Hindlimb muscle (tissue), 1 donor: Measurements from ENCODE around the gene SRRM4. TPM values are rescaled to one million over a fixed set of nuclear protein-coding genes. Genes with fewer than 3 reads are reported as not detected.
"Not testable (repeated sequence)": the region's sequence is repeated elsewhere in the genome, so short reads cannot be mapped to it uniquely, and the experiment has no call there.

Source experiments
- DNase-seq: peaks from one replicate; pipeline ENCODE4 v3.0.0-alpha.2; 2013
- polyA plus RNA-seq: library from polyadenylated mRNA; unstranded; fragments of 120-200 nt; gene quantifications from one replicate; pipeline ENCODE4 v1.2.1, GENCODE V29; 2013; ENCODE audit not compliant: insufficient read length

SRRM4 gene
- polyA plus RNA-seq, 1 donor = 0.31 TPM

DNA sequence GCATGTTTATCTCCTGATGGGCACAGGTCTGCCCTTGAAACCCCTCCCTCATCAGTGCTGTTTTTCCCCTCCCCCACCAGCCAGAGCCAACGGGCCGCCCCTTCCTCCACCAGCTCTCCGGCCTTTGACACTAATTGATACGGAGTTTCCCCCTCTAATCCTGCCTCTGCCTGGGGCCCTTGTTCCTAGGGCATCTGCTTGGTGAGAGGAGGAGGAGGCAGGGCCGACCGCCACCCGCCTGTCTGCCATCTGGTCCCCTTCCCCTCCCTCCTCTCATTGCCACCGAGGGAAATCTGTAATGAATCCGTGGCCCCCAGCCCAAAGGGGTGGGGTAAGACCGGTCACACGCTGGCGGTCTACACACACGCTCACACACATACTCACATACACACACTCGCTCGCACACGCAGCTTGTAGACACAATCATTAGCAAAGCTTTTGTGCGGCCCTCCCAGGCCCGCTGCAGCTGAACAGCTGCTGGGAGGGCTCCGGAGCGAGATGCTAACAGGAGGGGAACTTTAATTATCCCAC is 27.4 kb downstream of the SRRM4 start:
- peak; percentile 36 for DNase-seq

DNA sequence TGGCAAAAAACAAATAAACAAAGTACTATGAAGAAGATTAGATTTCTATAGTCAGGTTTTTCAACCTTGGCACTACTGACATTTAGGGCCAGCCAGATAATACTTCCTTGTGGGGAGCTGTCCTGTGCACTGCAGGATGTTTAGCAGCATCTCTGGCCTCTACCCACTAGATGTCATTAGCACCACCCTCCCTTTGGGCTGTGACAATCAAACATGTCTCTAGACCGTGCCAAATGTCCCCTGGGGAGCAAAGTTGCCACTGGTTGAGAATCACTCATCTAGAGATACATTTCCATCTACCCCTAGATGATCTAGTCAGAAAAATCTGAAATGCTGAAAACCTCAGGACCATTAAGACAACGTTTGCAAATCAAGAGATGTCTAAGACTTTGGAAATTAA is 29.9 kb downstream of the SRRM4 start:
- DNase-seq = no peak

DNA sequence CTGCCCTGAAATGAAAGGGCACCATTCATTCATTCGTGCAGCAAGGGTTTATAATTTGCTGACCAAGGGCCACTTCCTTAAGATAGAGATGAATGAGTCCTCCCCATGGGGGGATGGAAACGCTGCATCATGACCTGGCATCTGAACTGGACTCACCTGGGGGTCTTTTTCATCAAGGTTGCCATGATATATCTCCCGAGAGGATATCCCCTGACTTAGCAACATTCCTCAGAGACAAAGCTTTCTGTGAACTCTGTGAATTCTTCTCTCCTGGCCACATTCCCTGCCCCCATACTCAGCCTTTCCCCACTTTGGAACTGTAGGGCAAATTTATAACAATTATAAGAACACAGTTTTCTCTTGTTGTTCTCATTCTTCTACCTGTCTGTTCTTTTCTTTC is 30.8 kb downstream of the SRRM4 start:
- no peak for DNase-seq

DNA sequence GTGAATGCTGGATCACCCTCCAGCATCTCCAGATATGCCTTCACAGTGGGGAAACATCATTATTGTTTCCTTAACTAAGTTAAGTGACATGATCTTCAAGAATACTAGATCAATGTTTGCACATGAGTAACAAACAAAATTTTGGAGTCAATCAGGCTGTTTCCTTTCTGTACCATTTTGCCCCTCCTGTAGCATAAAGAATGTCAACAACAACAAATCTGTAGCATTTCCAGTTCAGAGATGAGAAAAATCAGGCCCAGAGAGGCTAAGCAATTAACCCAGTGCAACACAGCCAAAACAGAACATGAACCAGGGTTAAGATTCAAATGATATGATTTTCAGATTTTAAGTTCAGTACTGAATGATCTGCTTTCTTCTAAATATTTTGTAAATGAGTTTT is 31.7 kb downstream of the SRRM4 start:
- no peak for DNase-seq

DNA sequence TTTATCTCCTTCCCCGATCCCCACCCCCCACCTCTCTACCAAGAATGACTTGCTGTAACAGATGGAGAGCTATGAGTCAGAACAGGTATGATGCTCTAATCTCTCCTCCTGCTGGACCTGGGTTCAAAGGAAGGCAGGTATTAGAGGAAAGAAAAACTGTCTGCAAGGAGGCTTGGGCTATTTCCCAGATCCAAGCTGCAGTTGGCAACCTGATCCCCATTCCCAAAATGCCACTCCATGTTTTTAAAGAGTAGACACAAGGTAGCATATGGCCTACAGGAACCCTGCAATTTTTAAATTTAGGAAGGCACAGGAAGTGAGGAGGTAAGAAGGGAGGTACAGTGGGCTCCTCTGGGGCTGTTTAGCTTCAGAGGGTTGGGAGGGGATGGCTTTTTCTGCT is 33.0 kb downstream of the SRRM4 start:
- DNase-seq = no peak

DNA sequence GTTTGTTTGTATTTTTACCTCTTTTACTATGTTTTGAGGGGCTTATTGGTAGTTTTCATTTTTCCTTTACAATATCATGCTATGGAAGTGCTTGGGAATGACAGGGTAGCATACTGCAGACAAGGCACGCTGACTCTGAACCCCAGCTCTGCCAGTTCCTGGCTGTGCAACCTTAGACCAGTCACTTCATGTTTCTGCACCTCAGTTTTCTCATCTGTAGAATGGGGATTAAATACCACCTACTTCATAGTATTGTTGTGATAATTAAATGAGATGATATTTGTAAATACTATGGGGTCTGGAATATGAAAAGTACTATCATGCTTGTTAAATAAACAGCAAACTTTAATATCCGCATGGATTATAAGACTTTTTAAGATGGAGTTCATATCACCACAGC is 35.4 kb downstream of the SRRM4 start:
- no peak for DNase-seq

DNA sequence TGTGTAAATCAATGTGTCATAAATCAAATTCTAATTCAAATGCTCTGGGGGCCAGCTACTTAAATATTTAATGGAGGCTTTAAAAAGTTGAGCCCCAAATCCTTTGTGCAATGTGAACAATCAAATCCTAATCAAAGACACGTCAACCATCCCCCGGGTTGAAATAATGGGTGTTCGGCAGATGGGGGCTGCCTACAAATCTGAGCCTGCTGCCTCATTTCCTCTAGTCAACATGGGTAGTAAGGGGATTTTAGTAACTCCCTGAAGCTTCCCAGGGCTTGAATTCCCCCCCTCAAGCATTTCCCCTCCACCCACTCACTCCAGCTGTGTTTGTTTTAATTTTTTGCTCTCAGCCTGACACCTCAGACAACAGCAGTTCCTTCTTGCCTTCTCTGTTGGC is 37.8 kb downstream of the SRRM4 start:
- no peak for DNase-seq

DNA sequence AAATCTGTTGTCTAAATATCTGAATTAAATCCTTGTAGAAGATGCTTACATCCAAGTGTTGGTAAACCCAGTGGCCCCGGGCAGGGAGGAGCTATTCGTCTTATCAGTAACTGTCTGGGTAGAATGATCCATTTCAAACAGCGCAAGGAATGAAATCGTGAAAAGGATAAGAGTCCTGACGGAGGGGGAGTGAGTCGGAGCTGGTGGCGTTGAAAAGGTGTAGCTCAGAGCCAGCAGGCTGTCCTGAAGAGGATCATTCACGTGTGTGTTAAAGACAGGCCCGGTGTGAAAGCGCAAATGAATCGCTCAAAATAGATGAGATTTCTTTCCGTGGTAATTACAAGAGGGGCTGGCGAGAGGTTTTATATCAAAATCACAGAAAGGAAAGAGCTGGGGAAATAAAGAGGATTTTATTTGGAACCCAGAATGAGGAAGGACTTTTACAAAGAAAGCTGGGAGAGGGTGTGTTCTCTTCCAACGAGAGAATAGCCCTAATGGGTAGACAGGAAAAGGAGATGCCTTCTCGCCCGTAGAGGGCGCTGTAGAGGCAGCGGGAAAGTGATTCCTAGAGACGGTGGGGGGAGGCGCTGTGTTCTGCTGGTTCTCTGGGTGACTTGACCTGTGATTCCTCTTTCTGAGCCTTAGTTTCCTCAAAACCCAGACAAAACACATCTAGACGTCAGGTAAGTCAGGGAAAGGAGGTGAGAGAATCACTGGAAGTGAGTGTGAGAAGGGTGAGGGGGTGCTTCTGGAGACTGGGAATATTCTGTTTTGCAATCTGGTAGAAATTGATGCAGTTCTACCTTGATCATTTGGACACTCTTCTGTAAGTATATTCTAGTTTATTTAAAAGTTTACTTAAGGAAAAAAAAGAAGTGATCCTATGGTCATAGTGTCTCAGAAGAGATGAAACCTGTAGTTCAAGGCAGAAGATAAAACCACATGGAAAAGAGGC is 39.3 kb downstream of the SRRM4 start:
- no peak for DNase-seq

DNA sequence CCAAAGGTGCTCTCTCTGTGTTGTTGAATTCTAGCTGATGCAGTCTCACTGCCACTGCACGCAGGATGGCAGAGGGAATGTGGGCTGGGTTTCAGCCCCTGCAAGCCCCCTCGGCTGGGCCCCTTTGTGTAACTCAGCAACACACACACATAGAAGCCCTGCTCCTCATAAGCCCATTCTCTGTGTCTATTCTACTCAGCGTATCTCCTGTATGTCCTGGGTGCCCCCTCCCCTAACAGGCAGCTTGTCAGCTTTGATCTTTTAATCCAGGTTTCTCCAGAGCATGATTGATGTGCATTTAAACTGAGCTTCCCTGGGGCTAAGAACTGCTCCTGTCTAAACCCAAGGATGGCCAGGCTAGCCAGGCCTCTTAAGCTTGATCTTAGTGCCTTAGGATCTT is 43.0 kb downstream of the SRRM4 start:
- DNase-seq = no peak

DNA sequence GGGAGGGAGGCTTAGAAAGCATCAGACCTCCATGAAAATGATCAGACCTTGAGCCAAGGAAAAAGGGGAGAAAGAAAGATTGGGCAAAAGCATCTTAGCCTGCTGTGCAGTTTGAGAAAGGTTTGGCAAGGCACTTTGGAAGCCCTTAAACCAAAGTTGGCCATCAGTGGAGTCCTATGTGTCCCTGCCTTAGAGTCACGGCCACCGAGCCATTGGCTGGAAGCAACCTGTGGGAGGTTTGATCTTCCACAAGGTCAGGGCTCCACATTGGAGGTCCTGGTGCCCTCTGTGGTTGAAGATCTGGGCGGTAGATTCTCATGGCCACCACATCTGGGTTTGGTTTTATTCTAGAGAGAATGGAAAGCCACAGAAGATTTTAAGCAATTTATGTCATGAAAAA is 44.4 kb downstream of the SRRM4 start:
- DNase-seq = no peak

DNA sequence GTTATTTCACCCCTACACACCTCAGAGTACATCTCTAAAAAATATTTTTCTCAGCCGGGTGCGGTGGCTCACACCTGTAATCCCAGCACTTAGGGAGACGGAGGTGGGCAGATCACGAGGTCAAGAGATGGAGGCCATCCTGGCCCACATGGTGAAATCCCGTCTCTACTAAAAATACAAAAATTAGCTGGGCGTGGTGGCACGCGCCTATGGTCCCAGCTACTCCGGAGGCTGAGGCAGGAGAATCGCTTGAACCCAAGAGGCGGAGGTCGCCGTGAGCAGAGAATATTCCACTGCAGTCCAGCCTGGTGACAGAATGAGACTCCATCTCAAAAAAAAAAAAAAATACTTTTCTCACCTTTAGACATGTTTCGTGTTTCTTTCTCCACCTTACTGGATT is 52.0 kb downstream of the SRRM4 start:
- DNase-seq = not testable (repeated sequence)

DNA sequence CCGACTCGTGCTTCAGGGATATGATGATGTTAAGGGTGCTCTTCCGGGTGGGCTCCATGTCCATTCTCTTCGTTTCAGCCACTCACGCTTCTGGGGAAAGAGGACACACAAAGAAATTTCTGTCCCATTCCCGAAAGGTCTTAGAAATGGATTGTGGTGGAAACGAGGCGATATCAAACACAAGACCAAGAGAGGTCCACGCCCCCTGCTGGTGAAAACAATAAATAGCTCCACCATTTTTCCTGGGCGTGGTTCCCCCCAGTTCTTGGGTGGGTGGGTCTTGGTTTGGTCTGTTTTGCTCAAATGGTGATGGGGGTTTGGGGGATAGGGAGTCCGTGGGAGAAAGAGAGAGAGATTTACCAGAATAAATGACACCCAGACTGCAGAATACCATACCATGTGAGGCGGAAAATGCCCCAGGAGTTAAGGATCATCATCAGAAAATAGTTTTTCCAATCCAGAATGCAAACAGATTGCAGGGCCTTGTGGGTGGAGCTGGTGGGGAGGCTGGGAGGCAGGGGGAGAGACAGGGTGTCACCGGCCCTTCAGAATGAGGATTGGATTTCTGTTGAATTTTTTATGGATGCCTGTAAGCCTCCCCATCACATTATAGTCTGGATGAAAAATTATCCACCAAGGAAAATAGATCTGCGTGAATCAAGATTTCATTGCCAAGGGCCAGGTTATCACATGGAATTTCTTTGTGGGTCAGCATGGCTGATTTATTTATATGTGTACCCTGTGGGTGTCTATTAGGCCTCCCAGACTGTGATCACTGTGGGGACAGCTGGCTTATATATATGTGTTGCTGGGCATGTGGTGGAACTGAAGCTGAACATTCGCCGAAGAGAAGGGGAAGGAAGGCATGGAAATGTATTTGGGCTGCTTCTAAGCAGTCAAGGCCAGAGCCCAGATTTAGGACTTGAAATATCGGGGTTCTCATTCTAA is 55.8 kb downstream of the SRRM4 start:
- DNase-seq = peak; percentile 7

DNA sequence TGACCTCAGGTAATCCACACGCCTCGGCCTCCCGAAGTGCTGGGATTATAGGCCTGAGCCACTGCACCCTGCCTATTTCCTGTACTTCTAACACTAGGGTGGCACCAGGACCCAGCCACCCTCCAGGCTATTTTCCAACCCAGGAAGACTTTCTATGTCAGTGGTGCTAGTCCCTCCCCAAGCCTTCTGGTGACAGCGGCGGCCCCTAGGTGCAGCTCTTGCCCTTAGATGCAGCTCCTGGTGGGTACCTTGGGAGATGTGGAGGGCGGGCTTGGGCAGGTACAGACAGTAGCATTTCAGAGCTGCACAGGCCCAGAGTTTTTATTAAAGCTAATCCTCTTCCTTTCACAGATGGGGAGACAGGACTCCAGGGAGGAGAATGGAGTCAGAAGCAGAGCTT is 62.8 kb downstream of the SRRM4 start:
- no peak for DNase-seq

DNA sequence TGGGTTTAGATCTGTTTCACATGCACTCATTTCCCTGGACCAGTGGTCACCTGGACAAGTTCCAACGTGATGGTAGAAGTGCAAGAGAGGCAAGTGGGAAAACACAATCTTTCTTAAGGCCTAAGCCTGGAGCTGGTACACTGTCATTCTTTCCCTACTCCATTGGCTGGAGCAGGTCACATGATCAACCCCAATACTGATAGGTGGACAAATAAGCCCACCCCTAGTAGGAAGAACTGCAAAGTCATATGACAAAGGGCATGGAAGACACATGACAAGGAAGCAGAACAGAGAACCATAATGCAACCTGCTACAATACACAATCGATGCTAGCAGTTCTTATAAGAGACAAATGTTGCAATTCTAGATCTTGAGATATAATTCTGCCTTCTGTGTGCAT is 66.3 kb downstream of the SRRM4 start:
- no peak for DNase-seq

DNA sequence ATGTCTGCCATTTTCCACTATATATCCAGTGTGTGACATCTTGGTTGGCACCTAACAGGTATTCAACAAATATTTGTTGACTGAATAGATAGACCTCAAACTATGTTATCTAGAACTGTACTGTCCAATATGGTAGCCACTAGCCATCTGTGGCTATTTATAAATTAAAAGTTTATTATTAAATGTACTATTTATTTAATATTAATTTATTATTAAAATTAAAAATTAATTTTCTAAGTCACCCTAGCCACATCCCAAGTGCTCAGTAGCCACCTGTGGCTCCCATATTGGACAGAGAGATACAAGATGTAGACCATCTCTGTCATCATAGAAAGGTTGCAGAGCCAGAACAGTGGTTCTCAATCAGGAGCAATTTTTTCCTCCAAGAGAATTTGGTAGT is 69.3 kb downstream of the SRRM4 start:
- no peak for DNase-seq

DNA sequence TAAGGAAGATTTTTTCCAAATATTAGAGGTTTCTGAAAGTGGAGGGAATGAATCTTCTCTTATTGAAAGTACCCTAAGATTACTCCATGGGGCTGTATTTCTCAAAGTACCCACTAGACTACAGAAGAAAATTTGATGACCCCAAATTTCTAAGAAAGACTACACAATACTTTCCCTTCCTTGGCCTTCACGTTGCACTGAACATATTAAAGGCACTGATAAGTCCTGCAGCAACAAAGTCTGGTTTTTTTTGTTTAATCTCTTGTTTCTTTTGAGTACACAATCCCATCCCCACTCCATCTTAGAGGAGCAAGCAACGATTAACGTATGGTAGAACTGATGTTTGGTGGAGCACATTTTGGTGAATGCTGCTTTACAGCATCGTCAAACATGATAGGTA is 70.1 kb downstream of the SRRM4 start:
- no peak for DNase-seq

DNA sequence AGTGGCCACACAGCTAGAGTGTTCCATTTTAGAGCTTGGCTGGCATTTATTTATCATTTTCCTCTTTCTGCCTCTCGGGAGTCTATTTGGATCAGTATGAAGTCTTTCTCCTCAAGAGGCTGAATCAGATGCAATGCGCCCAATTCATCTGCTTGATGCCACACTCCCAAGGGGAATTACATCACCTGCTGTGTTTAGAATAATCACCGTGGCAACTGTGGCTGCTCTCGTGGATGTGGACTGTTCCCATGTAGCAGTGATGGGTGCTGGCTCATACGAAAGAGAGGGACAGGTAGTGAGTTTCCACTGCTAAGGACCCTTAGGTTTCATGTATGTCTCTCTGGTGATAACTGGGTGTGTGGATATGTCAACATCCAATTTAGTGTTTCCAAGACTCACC is 70.7 kb downstream of the SRRM4 start:
- DNase-seq = no peak

DNA sequence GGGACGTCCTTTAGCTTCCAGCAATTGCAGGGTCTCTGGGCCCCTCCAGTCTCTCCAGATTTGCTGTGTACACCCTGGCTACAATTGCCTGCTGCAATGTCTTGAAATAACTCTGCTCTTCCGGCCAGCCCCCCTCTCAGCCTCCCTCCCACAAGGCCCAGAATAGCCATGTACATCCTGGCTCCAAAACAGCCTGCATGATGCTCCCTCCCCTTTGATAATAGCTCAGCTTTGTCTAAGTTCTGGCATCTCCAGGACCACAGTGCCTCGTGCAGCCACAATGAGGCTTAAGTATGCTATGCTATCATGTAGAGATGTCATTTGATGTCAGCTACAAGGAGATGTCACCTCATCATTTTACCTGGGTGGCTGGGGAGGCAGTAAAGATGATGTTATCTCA is 74.6 kb downstream of the SRRM4 start:
- no peak for DNase-seq

DNA sequence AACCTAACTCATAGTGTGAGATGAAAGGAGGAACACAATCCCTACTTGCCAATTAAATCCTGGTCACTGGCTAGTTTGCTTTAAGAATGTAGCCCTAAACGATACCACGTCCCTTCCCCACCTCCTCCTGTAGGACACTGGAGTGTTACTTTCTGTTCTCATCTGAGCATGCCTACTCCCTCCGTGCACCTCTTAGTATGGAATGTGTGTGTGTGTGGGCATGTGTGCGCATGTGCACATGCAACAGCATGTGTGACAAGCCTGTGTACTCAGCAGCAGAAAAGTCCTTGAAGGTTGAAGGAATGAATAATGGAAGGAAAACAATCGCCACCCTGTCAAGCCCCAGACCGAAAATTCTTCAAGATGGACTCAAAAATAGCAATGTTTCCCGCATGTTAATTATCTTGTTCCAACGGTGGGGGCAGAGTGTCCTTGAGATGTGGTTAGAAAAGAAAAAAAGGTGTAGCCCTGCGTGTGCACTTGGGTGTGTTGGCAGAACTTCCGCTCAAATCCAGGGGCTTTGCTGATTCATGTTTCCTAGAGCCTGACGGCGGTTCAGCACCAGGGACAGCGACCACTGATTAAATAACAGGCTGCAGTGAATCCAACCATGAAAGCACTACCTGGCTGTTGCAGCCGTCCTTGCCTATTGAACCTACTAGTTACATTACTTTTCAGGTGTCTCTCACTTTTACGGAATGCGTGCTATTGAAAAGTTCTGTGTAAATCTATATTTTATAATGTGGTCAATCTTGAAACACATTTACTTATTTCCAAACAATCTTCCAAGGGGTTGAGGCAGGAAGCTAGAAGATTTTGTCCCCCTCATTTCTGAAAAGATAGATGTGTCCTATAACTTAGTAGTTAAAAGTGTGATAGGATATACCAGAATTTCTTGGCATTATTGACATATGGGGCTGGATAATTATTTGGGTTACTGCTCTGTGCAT is 79.8 kb downstream of the SRRM4 start:
- DNase-seq = peak; percentile 41

DNA sequence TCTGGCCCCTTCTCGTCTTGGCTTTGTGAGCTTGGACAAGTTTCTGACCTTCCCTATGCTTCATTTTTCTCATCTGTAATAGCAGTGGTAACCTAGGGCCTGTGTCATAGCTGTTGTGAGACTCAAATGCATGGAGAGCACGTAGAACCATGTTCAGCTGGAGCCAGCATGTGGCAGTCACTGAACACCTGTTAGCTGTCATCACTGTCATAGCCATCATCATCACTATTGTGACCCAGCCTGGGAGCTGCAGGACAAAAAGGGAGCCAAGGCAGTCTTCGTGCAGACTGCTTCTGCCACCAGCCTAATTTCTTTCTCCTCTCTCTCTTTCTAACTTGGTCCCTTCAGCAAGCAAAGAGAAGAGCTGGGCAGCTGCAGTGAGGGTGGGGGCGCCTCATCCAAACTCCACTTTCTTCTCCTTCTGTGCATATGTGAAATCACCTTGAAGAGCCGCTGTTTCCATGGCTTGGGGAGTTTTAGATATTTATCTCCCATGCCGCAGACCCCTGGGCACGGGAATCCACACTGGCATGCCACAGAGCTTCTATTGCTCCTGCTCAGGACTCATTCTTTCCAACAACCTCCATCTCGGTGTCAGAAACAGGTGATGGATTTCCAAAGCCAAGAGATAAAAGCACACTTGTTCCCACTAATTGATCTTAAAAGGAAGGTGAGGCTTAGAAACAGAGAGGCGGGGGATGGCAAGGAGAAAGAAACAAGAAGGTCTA is 87.0 kb downstream of the SRRM4 start:
- DNase-seq = no peak

DNA sequence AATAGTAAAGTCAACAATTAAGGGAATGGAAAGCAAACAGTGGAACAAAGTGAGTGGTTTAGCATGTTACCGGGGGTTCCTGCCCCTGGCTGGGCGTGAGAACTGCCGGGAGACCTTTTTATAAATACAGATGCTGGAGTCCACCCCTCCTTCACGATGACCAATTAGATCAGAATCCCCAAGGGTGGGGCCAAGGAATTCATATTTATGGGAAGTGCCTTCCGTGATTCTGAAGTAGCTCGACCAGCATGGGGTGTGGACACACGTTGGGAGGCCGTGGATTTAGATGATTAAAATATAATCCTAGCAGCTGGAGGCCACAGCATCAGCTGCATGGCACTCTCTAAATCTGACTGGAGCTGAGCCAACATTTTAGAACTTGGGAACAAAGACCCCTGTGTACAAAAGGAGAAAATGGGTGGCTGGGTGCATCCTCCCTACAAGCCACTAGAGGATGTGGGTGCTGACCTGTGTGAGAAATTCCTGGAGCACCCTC is 87.9 kb downstream of the SRRM4 start:
- DNase-seq = no peak
